Suppressor macrophage (primary cell): ENCODE data around the gene CGB7.
"Not testable (repeated sequence)": the region's sequence is repeated elsewhere in the genome, so short reads cannot be mapped to it uniquely, and the experiment has no call there.

Source experiments
- DNase-seq, 4 experiments: peaks; one replicate each; pipeline ENCODE4 v3.0.0-alpha.2; 2020 to 2022

CGB7 gene

DNA sequence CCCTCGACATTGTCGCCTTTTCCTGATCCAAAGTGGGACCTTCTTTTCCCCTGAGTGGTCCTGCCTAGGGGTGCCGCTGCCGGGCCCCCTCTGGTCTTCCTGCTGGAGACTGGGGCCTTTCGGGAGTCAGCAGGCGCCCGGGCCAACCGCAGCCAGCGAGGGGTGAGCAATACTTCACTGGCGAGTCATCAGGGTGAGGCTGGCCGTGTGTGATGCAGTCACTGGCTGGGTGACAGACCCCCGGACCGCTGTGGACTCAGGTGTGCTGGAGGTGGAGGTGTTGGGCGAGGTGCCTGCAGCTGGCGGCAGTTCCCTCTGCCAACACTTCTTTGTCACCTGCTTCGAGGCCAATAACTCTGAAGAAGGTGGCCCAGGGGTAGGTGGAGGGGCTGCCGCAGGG is 15.4 kb downstream of the CGB7 start:
- DNase-seq: no peak

DNA sequence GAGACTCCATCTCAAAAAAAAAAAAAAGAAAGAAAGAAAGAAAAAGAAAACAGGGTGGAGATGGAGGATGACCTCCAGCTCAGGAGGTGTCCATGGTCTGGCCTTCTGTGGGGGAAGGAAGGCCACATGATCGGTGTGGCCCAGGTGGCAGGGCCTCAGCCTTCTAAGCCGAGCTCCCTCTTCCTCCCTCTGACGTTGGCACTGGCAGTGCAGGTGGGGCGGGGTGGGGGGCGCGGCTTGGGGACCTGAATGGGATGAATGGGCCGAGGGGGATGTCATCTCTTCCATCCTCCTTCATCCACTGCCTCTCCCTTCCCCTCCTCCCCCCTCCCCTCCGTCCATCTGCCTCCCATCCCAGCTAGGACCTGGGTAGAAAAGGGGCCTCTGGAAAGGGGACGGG is 17.8 kb downstream of the CGB7 start:
- DNase-seq: not testable (repeated sequence)

DNA sequence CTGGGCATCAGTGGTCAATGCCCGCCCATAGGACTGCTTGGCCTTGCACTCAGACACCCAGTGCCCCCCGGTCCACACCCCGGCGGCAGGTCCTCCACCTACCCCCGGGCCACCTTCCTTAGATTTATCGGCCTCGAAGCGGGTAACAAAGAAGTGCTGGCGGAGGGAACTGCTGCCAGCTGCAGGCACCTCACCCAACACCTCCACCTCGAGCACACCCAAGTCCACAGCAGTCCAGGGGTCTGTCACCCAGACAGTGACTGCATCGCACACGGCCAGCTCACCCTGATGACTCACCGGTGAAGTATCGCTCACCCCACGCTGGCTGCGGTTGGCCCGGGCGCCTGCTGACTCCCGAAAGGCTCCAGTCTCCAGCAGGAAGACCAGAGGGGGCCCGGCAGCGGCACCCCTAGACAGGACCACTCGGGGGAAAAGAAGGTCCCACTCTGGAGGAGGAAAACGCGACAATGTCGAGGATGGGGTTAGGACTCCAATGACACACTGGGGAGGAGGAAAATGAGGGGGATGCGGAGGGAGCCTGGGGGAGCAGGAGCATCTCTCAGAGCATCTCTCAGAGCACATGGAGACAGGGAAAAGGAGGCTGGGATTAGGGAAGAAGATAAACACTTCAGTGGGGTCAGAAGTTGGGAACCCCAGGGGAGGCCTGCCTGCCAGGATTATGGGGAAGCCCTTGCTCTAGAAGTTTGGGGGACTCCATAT is 18.8 kb downstream of the CGB7 start:
- not testable (repeated sequence) for DNase-seq

DNA sequence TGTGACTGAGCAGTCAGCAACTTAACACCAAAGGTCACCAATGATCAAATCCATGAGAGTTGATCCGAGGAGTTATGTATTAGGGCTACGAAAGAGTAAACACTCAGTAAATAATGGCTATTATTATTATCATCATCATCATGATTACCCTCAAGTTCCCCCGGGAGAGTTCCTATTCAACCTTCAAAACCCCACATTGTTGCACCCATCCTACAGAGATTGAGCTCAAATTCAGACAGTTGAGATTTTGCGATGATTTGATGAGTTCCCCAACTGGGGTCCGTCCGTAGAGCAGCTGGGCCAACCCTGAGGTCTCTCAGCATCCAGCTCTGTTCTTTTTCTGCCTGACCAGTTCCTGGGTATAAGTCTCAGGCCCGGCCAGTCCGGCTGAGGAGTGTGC is 19.4 kb downstream of the CGB7 start:
- DNase-seq: not testable (repeated sequence)

DNA sequence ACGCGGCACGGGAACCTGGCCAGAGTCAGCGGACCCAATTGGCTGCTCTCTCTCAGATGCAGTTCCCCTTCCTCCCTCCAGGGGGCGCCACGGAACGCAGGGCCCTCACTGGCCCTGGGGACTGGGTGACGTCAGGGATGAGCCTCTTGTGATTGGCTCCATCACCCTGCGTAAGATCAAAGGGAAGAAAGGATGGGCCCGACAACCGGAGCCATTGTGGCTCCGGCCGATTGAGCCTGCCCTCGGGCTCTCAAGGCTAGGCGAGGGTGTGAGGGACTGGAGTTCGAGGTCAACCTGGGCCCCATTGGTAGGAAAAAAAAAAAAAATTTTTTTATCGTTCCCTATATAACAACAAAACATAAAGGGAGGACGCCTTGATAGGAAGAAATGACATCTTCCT is 20.7 kb downstream of the CGB7 start, which contains the start of gene CGB1:
Gene CGB1, minus strand, starts transcription at position 81 of the 400 bp plus-strand sequence. CDS start 184 bp downstream, outside the sequence.
- peak in 2 of 4 experiments; percentile 45 to 48 for DNase-seq

DNA sequence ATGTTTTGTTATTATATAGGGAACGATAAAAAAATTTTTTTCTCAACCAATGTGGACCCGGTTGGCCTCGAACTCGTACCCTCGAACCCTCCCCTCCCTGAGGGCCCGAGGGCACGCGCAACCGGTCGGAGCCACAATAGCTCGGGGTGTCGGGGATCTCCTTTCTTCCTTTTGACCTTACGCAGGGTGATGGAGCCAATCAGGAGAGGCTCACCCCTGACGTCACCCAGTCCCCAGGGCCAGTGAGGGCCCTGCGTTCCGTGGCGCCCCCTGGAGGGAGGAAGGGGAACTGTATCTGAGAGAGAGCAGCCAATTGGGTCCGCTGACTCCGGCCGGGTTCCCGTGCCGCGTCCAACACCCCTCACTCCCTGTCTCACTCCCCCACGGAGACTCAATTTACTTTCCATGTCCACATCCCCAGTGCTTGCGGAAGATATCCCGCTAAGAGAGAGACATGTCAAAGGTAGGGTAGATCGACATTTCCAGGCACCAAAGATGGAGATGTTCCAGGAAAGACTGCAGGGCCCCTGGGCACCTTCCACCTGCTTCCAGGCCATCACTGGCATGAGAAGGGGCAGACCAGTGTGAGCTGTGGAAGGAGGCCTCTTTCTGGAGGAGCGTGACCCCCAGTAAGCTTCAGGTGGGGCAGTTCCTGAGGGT is 25.8 kb downstream of the CGB7 start, which contains the start of gene CGB2:
Gene CGB2, plus strand, starts transcription at position 249 of the 660 bp plus-strand sequence. Its CDS starts 206 bp downstream, at position 455.
- peak; percentile 20 to 38 (median 30) for DNase-seq

DNA sequence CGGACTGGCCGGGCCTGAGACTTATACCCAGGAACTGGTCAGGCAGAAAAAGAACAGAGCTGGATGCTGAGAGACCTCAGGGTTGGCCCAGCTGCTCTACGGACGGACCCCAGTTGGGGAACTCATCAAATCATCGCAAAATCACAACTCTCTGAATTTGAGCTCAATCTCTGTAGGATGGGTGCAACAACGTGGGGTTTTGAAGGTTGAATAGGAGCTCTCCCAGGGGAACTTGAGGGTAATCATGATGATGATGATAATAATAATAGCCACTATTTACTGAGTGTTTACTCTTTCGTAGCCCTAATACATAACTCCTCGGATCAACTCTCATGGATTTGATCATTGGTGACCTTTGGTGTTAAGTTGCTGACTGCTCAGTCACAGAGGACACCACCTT is 27.2 kb downstream of the CGB7 start:
- not testable (repeated sequence) for DNase-seq

DNA sequence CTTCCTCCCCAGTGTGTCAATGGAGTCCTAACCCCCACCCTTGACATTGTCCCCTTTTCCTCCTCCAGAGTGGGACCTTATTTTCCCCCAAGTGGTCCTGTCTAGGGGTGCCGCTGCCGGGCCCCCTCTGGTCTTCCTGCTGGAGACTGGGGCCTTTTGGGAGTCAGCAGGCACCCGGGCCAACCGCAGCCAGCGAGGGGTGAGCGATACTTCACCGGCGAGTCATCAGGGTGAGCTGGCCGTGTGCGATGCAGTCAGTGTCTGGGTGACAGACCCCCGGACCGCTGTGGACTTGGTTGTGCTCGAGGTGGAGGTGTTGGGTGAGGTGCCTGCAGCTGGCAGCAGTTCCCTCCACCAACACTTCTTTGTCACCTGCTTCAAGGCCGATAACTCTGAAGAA is 27.8 kb downstream of the CGB7 start:
- not testable (repeated sequence) for DNase-seq

DNA sequence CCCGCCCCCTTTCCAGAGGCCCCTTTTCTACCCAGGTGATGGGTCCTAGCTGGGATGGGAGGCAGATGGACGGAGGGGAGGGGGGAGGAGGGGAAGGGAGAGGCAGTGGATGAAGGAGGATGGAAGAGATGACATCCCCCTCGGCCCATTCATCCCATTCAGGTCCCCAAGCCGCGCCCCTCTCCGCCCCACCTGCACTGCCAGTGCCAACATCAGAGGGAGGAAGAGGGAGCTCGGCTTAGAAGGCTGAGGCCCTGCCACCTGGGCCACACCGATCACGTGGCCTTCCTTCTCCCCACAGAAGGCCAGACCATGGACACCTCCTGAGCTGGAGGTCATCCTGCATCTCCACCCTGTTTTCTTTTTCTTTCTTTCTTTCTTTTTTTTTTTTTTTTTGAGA is 28.9 kb downstream of the CGB7 start:
- not testable (repeated sequence) for DNase-seq

DNA sequence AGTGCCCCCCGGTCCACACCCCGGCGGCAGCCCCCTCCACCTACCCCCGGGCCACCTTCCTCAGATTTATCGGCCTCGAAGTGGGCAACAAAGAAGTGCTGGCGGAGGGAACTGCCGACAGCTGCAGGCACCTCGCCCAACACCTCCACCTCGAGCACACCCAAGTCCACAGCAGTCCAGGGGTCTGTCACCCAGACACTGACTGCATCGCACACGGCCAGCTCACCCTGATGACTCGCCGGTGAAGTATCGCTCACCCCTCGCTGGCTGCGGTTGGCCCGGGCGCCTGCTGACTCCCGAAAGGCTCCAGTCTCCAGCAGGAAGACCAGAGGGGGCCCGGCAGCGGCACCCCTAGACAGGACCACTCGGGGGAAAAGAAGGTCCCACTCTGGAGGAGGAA is 31.9 kb downstream of the CGB7 start:
- not testable (repeated sequence) for DNase-seq

DNA sequence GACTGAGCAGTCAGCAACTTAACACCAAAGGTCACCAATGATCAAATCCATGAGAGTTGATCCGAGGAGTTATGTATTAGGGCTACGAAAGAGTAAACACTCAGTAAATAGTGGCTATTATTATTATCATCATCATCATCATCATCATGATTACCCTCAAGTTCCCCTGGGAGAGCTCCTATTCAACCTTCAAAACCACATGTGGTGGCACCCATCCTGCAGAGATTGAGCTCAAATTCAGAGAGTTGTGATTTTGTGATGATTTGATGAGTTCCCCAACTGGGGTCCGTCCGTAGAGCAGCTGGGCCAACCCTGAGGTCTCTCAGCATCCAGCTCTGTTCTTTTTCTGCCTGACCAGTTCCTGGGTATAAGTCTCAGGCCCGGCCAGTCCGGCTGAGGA is 32.5 kb downstream of the CGB7 start:
- not testable (repeated sequence) for DNase-seq

DNA sequence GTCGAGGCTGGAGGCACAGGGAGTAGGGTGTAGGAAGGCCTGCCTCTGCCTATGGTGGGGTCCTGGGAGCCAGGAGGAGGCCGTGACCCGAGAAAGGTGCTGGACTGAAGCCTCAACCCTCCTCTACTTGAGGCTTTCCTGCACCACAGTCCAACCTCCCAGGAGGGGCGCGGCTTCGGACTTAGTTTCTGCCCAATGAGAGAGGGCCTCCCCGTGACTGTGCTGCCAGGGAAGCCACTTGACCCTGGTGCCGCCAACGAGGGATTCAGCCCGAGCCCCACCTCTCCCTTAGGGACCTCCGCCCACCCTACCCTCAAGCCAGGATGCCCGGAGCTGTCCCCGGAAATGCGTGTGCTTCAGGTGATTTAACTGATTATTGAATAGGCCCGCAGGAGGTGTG is 33.3 kb downstream of the CGB7 start, which contains the start of gene CGB3:
Gene CGB3, minus strand, starts transcription at position 101 of the 400 bp plus-strand sequence. CDS start 362 bp downstream, outside the sequence.
- DNase-seq: not testable (repeated sequence)

DNA sequence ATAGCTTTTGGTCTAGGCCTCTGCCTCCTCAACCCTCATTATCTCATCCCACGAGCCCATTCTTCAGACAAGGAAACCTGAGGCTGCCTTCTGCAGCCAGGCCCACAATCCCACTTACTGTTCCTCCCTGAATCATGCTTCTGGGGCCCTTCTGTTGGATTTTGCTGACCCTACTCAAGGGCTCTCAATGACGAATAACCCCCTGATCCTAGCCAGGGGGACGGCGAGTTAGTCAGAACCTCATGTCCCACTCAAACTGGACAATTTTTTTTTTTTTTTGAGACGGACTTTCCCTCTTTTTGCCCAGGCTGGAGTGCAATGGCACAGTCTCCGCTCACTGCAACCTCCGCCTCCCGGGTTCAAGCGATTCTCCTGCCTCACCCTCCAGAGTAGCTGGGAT is 35.4 kb downstream of the CGB7 start:
- no peak for DNase-seq

DNA sequence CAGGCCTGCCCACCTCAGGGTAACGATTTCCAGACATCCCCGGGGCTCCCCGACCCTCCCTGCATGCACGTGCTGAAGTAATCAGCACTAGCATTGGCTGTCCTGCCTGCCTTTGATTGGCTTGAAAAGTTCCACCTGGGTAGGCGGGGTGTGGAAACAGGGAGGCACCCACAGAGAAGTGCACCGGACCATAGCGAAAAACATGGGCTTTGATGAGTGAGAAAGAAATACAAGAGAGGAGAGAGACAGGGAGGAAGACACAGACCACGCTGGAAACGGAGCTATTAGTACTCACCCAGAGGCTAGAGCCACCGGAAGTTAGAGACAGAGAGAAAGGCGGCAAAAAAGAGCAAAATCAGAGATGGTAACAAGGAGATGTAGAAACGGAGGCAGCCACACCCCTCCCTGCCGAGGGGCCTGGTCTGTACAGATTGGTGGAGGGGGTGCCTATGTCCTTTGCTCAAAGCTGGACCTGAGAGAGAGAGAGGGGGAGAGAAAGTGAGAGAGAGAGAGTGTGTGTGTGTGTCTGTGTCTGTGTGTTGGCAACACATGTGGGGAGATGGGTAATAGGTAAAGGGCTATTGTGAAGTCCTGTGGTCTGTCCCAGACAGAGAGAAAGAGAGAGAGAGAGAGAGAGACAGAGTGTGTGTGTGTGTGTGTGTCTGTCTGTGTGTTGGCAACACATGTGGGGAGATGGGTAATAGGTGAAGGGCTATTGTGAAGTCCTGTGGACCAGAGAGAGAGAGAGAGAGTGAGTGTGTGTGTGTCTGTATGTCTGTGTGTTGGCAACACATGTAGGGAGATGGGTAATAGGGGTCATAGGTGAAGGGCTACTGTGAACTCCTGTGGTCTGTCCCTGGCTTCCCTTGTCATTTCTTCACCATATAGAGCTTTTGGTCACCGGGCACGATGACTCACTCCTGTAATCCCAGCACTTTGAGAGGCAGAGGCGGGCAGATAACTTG is 36.3 kb downstream of the CGB7 start:
- DNase-seq: peak; percentile 12 to 55 (median 38)

DNA sequence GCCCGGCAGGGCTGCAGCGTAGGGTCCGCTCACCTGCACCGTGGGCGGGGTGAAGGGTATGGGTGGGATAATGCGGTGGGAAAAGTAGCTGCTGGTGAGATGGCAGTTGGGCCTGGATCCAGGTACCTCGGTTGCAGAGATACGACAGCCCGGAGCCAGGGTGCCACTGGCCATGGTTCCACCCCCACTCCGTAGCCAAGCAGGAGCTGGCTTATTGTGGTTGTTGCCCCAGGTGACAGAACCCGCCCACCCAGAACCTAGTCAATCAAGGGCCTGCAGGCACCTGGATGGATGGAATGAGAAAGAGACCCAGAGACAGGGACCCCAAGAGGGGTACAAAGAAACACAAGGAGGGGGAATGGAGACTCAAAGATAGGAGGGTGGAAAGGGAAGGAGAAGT is 37.2 kb downstream of the CGB7 start:
- DNase-seq: no peak

DNA sequence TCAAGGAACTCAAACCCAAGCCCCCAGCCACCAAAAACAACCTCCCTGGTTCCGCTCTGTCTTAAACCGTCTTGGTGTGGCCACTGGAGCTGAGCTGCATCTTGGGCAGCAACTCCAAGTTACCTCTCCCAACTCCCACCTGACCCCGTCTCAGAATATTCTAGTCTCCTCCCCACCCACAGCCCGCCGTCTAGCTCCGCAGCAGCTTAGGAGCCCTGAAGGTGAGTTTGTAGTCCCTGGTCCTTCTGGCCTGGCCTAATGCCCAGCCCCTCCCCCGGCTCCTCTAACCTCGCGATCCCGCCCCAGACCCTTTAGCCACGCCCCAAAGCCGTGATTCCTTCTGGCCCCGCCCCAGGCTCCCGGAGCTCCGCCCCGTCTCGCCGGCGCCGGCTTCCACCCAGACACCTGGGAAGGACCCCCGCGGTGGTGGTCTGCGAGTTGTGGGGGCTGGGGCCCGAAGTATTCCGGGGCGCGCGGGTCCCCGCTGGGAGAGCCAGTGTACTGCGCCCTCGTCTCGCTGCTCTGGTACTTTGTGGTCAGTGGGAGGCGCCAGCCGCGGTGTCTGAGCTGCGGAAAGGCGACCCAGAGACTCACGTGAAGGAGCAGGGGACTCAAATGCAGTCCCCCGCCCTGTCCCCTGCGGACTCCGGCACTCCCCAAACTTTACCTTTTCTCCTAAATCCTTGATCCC is 38.2 kb downstream of the CGB7 start:
- peak; percentile 29 to 58 (median 45) for DNase-seq

DNA sequence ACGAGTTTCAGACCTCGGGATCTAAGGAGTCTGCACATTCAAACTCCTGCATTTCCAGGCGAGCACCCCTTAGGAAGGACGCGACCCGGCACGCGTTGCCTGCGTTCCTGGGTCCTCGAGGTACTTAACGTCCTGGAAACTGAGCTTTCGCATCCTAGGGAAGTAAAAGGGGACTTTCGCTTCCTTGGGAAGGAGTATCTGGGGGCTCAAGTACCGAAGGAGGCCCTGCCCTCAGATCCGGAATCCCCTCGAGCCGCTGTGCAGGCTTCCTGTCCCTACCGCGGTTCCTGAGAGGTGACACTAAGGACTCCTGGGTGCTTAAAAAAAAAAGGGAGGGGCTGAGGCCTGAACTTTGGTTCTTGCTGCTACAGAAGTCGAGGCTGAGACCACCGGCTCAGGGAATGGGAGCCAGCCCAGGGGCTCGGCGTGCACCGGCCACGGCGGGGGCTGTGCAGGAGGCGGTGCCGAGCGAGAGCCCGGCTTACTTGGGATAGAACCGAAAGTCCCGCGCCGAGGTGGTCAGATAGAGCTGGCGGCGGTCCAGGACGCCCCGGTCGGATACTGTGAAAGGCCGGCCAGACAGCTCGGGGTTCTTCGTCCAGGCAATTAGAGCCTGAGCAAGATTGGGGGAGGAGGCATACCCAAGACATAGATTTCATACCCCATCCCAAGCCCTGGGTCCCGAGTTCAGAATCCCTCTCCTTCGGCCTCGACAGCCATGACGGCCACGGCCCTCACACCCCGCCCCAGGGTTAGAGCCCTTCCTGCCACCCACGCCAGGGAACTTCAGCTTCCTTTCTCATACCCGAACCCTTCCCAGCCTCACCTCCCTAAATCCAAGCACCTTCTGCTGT is 38.9 kb downstream of the CGB7 start:
- peak in 2 of 4 experiments; percentile 10 to 18 for DNase-seq

DNA sequence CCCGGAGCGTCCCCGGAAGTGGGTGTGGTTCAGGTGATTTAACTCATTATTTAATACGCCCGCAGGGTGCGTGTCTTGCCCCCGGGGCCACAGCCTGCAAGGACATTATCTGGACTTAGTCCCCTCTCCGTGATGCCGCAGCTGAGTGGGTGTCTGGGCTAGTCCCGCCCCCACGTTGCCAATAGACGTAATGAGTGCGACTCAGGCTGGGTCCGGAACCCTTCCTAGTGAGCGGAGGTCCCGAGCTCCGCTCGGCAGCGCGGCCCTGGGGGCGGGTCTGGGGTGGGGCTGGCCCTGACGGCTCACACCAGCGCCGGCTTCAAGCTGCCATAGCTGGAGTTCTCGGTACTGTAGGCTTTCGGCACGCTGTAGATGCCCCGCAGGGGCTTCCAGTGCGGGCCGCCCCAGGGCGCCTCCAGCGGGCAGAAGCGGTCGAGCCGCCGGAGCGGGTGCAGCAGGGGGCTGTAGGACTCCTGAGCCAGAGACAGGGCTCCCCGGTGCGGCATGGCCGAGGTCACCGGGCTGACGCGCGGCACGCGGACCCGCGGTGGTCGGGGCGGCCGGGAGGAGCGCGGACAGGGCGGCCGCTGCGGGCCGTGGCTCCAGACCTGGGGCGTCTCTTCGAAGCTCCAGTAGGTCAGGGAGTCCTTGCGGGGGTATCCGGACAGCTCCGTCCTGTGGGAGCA is 39.7 kb downstream of the CGB7 start:
- DNase-seq: peak; percentile 49 to 76 (median 56)

DNA sequence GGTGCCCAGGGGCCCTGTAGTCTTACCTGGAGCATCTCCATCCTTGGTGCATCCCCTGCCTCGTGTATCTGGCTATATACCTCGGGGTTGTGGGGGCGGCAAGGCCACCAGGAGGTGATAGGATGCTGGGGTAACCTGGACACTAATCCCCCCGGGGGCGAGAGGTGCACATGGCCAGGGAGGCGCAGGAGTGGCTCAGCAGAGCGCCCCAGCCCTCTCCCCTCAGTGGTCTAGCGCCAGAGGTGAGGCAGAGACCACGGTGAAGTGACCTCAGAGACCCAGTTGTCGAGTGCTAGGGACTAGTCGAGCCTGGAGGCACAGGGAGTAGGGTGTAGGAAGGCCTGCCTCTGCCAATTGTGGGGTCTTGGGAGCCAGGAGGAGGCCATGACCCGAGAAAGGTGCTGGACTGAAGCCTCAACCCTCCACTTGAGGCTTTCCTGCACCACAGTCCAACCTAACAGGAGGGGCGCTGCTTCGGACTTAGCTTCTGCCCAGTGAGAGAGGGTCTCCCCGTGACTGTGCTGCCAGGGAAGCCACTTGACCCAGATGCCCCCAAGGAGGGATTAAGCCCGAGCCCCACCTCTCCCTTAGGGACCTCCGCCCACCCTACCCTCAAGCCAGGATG is 40.4 kb downstream of the CGB7 start, which contains the start of gene LHB:
Gene LHB, minus strand, starts transcription at position 51 of the 625 bp plus-strand sequence. Its CDS starts 10 bp downstream, at position 41.
- DNase-seq: no peak
